Mesenchymal stem cell (in vitro differentiated cells and primary cell): ENCODE results near the gene KRTAP10-3.
A peak's percentile ranks its signal among the peaks of the same experiment; 100 is the strongest.
"Not testable (repeated sequence)": the region's sequence is repeated elsewhere in the genome, so short reads cannot be mapped to it uniquely, and the experiment has no call there.

Experiments
- DNase-seq: peaks from one replicate; pipeline ENCODE4 v3.0.0-alpha.2; 2013
- H2AFZ ChIP-seq: one replicate; pipeline ENCODE4 v1.6.1; 2013; ENCODE audit warnings: low read depth, mild to moderate bottlenecking, control low read depth, inconsistent platforms, low read length, moderate library complexity
- H2AK5ac ChIP-seq: 2 replicates; pipeline ENCODE4 v1.6.1; 2013; ENCODE audit warnings: low read length, moderate library complexity, mild to moderate bottlenecking, inconsistent platforms; ENCODE audit not compliant: severe bottlenecking
- H2BK120ac ChIP-seq: one replicate; pipeline ENCODE4 v1.6.1; 2013; ENCODE audit warnings: low read depth, mild to moderate bottlenecking, inconsistent platforms, low read length, moderate library complexity
- H2BK12ac ChIP-seq, 2 experiments: one replicate each; pipeline ENCODE4 v1.6.1; 2013; ENCODE audit warnings: inconsistent platforms in 2 of 2, low read length in 2 of 2, mild to moderate bottlenecking in 2 of 2, moderate library complexity in 2 of 2, control low read depth in 1 of 2
- H2BK15ac ChIP-seq: one replicate; pipeline ENCODE4 v1.6.1; 2013; ENCODE audit warnings: mild to moderate bottlenecking, low read depth, inconsistent platforms; ENCODE audit not compliant: poor library complexity, severe bottlenecking
- H2BK5ac ChIP-seq: 2 replicates; pipeline ENCODE4 v1.6.1; 2013; ENCODE audit warnings: low read depth, mild to moderate bottlenecking, low read length, control low read depth, inconsistent platforms; ENCODE audit not compliant: poor library complexity, severe bottlenecking
- H3K14ac ChIP-seq, 2 experiments: one replicate each; pipeline ENCODE4 v1.6.1; 2013; ENCODE audit warnings: inconsistent platforms in 2 of 2, low read length in 2 of 2, control low read depth in 1 of 2, mild to moderate bottlenecking in 1 of 2, moderate library complexity in 1 of 2
- H3K18ac ChIP-seq, 2 experiments: one replicate each; pipeline ENCODE4 v1.6.1; 2013; ENCODE audit warnings: inconsistent platforms in 2 of 2, low read length in 2 of 2, control low read depth in 1 of 2, low read depth in 1 of 2, mild to moderate bottlenecking in 1 of 2
- H3K23ac ChIP-seq, 2 experiments: one replicate each; pipeline ENCODE4 v1.6.1; 2013; ENCODE audit warnings: inconsistent platforms in 2 of 2, low read length in 2 of 2, mild to moderate bottlenecking in 2 of 2, moderate library complexity in 2 of 2, control low read depth in 1 of 2
- H3K27ac ChIP-seq: 2 replicates; pipeline ENCODE4 v1.5.1; 2013; ENCODE audit warnings: mild to moderate bottlenecking, moderate library complexity, low read length, control low read depth, inconsistent platforms; ENCODE audit not compliant: poor library complexity, severe bottlenecking
- H3K27me3 ChIP-seq, 2 experiments: 2 replicates each; pipeline versions ENCODE4 v1.6.1 to v1.7.0; 2013; ENCODE audit warnings: low read length in 2 of 2, mild to moderate bottlenecking in 2 of 2, moderate library complexity in 2 of 2, control low read depth in 1 of 2, inconsistent platforms in 1 of 2; ENCODE audit not compliant: control insufficient read depth in 1 of 2, insufficient read depth in 1 of 2
- H3K36me3 ChIP-seq, 2 experiments: 2 replicates each; pipeline versions ENCODE4 v1.6.1 to v1.7.0; 2013; ENCODE audit warnings: low read length in 2 of 2, control low read depth in 1 of 2, inconsistent platforms in 1 of 2, low read depth in 1 of 2, mild to moderate bottlenecking in 1 of 2; ENCODE audit not compliant: insufficient read depth in 2 of 2, control insufficient read depth in 1 of 2
- H3K4ac ChIP-seq, 2 experiments: one replicate each; pipeline ENCODE4 v1.6.1; 2013; ENCODE audit warnings: inconsistent platforms in 2 of 2, low read length in 2 of 2, mild to moderate bottlenecking in 2 of 2, moderate library complexity in 2 of 2, control low read depth in 1 of 2, low read depth in 1 of 2
- H3K4me1 ChIP-seq: 2 replicates; pipeline ENCODE4 v1.6.1; 2013; ENCODE audit warnings: low read depth, low read length, control low read depth; ENCODE audit not compliant: control insufficient read depth, insufficient read depth
- H3K4me2 ChIP-seq: 2 replicates; pipeline ENCODE4 v1.6.1; 2013; ENCODE audit warnings: low read length, mild to moderate bottlenecking, inconsistent platforms; ENCODE audit not compliant: poor library complexity, severe bottlenecking
- H3K4me3 ChIP-seq, 2 experiments: 2 replicates each; pipeline versions ENCODE4 v1.5.1 to v1.7.0; 2013; ENCODE audit warnings: low read length in 2 of 2, mild to moderate bottlenecking in 2 of 2, control low read depth in 1 of 2, low read depth in 1 of 2; ENCODE audit not compliant: insufficient read depth in 1 of 2
- H3K79me1 ChIP-seq: replicated peaks from 2 replicates; pipeline ENCODE4 v1.6.1; 2013; ENCODE audit warnings: mild to moderate bottlenecking, control low read depth, low read length, inconsistent platforms; ENCODE audit not compliant: poor library complexity, severe bottlenecking
- H3K9ac ChIP-seq: 2 replicates; pipeline ENCODE4 v1.7.0; 2013; ENCODE audit warnings: mild to moderate bottlenecking, low read length, moderate library complexity
- H3K9me3 ChIP-seq: 2 replicates; pipeline ENCODE4 v1.7.0; 2013; ENCODE audit warnings: mild to moderate bottlenecking, low read length; ENCODE audit not compliant: control insufficient read depth
- H4K8ac ChIP-seq: one replicate; pipeline ENCODE4 v1.6.1; 2013; ENCODE audit warnings: inconsistent platforms, mild to moderate bottlenecking, low read length, moderate library complexity
- H4K91ac ChIP-seq: one replicate; pipeline ENCODE4 v1.6.1; 2013; ENCODE audit warnings: mild to moderate bottlenecking, low read length, inconsistent platforms
- WGBS: methylation state at CpG from one replicate; pipeline ENCODE4 v1.1.7; 2013; ENCODE audit warnings: mixed read lengths; 5-methylcytosine and 5-hydroxymethylcytosine counted together

The KRTAP10-3 gene

DNA sequence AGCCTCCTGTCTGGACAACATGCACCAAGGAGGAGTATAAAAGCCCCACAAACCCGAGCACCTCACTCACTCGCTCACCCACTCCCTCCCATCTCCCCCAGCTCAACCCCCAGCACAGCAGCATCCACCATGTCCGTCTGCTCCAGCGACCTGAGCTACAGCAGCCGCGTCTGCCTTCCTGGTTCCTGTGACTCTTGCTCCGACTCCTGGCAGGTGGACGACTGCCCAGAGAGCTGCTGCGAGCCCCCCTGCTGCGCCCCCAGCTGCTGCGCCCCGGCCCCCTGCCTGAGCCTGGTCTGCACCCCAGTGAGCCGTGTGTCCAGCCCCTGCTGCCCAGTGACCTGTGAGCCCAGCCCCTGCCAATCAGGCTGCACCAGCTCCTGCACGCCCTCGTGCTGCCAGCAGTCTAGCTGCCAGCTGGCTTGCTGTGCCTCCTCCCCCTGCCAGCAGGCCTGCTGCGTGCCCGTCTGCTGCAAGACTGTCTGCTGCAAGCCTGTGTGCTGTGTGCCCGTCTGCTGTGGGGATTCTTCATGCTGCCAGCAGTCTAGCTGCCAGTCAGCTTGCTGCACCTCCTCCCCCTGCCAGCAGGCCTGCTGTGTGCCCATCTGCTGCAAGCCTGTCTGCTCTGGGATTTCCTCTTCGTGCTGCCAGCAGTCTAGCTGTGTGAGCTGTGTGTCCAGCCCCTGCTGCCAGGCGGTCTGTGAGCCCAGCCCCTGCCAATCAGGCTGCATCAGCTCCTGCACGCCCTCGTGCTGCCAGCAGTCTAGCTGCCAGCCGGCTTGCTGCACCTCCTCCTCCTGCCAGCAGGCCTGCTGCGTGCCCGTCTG is 15.2 kb upstream of the KRTAP10-3 start, which contains the start of gene KRTAP10-4:
TSS of gene KRTAP10-4 (plus strand) at position 100 of the 827 bp plus-strand sequence. CDS start at position 130, 30 bp downstream.
- not testable (repeated sequence) for H3K14ac ChIP-seq, H3K79me1 ChIP-seq, H3K27ac ChIP-seq, H2AK5ac ChIP-seq, H3K4ac ChIP-seq, H2BK12ac ChIP-seq, H3K4me2 ChIP-seq, H3K27me3 ChIP-seq, H3K23ac ChIP-seq, H2BK5ac ChIP-seq, H2BK15ac ChIP-seq, DNase-seq, H4K91ac ChIP-seq, H2AFZ ChIP-seq, H4K8ac ChIP-seq, H3K36me3 ChIP-seq, H3K18ac ChIP-seq, H3K9ac ChIP-seq, H3K4me1 ChIP-seq, H2BK120ac ChIP-seq
- Histone ChIP-seq H3K4me3 (peak within 1 kb of the TSS in 1 of 2 experiments; percentile 22), H3K9me3 (peaks cover 37% of the 10 kb centered on the region)
- WGBS: 83% methylated on average over 19 of the region's 25 CpGs

DNA sequence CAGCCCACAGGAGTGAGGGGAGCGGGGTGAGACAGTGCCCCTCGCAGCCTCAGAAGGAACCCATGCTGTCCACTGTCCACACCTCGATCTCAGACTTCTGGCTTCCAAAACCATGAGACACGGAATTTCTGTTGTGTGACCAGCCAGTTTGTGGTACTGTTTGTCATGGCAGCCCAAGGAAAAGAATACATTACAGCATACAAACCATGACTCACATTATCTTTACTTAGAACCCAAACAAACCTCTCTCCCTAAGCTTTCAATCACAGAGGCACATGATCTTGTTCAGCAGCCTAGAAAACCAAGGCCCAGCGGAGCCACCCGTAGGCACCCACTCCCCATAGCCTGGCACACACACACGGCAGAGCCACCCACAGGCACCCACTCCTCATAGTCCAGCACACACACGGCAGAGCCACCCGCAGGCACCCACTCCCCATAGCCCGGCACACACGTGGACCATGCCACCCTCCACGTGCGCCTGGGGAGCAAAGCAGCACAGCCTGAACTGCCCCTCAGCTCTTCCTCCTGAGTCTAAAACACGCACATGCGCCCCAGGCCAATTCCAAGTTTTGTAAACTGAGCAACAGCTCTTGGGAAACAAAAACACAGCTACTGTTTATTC is 14.5 kb upstream of the KRTAP10-3 start:
- Histone ChIP-seq H2AFZ (no peak overlapping the region), H3K4me2 (no peak overlapping the region), H3K9ac (no peak overlapping the region), H3K14ac (no peak overlapping the region), H3K23ac (no peak overlapping the region), H3K4ac (no peak overlapping the region), H3K79me1 (no peaks in the 10 kb centered on the region), H3K9me3 (peaks cover 31% of the 10 kb centered on the region), H3K4me3 (peak overlapping the region in 1 of 2 experiments; percentile 22), H2BK12ac (no peak overlapping the region), H2BK120ac (no peak overlapping the region), H3K27ac (no peak overlapping the region), H3K18ac (no peak overlapping the region), H2BK5ac (no peak overlapping the region), H2AK5ac (no peak overlapping the region), H2BK15ac (no peak overlapping the region), H3K4me1 (no peaks in the 10 kb centered on the region), H3K36me3 (no peaks in the 10 kb centered on the region), H4K91ac (no peak overlapping the region), H3K27me3 (no peaks in the 10 kb centered on the region), H4K8ac (no peak overlapping the region)
- DNase-seq: peak; percentile 0
- 86% methylated on average over 15 of the region's 15 CpGs for WGBS

DNA sequence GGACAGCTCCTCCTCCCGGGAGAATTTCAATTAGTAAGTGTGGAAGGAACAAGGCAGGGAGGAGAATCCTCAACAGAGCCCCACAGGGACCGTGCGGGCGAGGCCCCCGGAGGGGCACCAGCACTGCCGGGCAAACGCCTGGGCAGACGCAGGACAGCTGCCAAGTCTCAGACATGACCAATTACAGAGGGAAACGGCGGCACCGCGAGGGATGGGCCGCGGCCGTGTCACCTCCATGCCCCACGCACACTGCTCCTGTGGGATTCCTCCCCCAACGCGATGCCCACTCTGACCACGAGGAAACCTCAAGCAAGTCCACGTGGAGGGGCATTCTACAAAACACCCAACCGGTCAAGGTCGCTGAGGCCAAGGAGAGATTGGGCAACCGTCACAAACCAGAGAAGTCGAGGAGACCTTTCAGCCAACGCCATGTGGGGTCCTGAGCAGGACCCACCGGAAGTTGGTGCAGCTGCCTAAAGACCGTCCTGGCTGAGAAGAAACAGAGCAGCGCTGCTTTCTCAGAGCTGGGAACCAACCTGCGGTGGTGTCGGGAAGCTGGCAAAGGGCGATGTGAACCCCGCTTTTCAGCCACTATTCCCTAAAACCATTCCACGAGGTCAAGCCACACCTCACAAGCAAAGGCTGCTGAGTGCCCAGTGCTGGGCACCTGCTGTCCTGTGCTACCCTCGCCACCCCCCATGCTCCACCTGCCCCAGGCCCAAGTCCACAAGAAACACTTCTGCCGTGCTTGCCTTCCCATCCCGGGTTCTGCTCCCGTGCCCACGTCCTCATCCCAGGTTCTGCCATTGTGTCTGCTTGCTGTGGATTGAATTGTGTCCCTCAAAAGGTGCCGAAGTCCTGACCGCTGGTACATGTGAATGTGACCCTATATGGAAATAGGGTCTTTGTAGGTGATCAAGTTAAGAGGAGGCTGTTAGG is 13.5 kb upstream of the KRTAP10-3 start:
- WGBS: 86% methylated on average over 39 of the region's 40 CpGs

More for the DNA sequence above, 13.5 kb upstream of the KRTAP10-3 start:
- no peak overlapping the region for H3K27ac ChIP-seq
- H3K23ac ChIP-seq: no peak overlapping the region
- no peak overlapping the region for H4K8ac ChIP-seq
- H3K4me3 ChIP-seq: no peak overlapping the region
- H3K9me3 ChIP-seq: peaks cover 25% of the 10 kb centered on the region
- no peak overlapping the region for H2BK12ac ChIP-seq
- no peak overlapping the region for H3K14ac ChIP-seq
- no peak overlapping the region for H3K9ac ChIP-seq
- no peak overlapping the region for H3K4ac ChIP-seq
- no peaks in the 10 kb centered on the region for H3K4me1 ChIP-seq
- H2AK5ac ChIP-seq: no peak overlapping the region
- no peak overlapping the region for H4K91ac ChIP-seq
- H2BK5ac ChIP-seq: no peak overlapping the region
- no peaks in the 10 kb centered on the region for H3K79me1 ChIP-seq
- H3K36me3 ChIP-seq: no peaks in the 10 kb centered on the region
- H3K18ac ChIP-seq: no peak overlapping the region
- no peak overlapping the region for H2AFZ ChIP-seq
- no peak for DNase-seq
- H3K4me2 ChIP-seq: no peak overlapping the region
- H3K27me3 ChIP-seq: no peaks in the 10 kb centered on the region
- no peak overlapping the region for H2BK15ac ChIP-seq
- no peak overlapping the region for H2BK120ac ChIP-seq
